22Rv1 (cell line): ENCODE measurements around the gene PNPLA5.

Experiments
- CTCF ChIP-seq: fragments of 450-650 bp; IDR thresholded peaks from 2 replicates; pipeline ENCODE4 v1.5.1; 2017; ENCODE audit warnings: mild to moderate bottlenecking
- ZFX ChIP-seq: fragments of 450-650 bp; IDR thresholded peaks from 2 replicates; pipeline ENCODE4 v1.6.1; 2017; ENCODE audit warnings: antibody characterized with exemption, borderline replicate concordance

DNA sequence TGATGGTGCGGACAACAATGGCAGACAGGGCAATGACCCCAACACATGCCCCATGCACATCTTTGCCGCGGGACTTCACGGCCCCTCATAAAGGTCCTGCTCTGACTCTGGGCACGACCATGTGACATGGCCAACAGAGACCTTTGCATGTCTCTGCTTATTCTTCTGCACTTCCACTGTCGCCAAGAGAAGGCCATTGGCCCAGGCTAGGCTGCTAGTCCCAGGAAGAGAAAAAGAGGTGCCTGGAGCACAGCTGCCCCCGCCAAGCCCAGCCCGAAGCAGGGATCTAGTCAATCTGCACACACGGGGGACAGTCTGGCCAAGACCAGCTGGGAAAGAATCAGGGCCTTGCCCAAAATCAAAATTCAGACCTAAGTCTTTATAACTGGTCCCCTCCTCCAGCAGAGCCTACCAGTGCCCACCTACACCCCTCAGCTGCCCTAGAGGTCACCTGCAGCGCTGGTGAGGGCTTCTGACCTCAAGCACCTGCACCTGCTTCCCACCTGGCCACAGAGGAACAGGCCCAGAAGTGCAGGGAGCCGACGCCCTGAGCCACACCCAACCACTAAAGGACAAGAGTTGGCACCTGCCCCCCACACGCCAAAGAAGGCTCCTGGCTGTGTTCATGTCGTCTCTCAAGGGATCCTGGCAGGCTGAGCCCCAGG, 37.6 kb downstream of the PNPLA5 start:
- TF ChIP-seq CTCF (no peak), ZFX (no peak)
